Measurements from ENCODE around the gene ZNF423. TPM values are rescaled to one million over a fixed set of nuclear protein-coding genes. Genes with fewer than 3 reads are reported as not detected.

Gene ZNF423
- total and polyA plus RNA-seq, 2 of the 13 experiments (the other 11 are each of a cell fraction or from before 2014, with no cell fraction given) = 0.07 to 0.31 TPM

DNA sequence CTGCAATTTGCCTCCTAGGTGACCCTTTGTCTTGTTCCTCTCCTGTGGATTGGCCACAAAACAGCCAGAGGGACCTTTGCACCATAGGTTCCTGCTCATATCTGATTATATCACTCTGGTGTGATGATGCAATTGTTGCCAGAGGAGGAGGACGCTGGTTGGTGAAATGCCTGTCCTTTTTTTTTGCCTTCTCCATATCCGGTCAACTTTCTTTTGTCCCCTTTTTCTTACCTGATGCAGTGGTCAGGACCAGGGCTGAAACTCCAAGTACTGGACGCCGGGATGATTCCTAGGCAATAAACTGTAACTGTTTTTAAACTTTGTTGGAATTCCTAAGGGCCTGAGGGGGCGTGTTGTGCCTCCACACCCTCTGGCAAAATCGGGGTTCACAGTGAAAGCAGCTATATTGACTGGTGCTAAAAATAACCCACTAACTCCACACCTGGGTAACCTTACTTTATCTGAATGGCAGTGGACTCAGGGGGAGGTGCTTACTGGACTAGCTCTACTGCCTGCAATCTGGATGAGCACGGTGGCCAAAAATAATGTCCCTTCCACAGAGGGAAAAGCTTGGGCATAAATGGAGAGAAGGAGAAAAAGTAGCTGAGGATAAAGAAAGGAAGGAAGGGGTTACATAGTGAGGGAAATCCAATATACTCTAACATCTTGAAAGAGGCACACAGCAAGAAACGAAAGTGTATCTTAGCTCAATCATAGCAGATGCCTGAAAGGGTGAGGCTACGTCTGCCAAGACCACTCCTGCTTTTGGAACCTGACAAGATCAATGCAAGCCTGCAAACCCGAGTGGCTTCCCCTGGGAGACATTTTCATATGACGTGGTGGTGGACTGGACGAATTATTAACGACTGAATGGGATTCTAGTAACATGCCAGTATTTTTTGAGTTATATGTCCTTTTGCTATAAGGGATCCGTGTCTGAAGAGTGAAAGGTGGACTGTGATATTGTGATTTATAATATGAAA, 28.4 kb upstream of the ZNF423 start (continued):
- peak; percentile 55 for TF ChIP-seq ZEB1 (IDR thresholded peaks at IDR 0.05; ENCODE audit: insufficient replicate concordance, low read depth)
- no peak for TF ChIP-seq REXO4 (CRISPR knock-in tag; IDR thresholded peaks at IDR 0.05; ENCODE audit: borderline replicate concordance)
- TF ChIP-seq TAF15 (IDR thresholded peaks at IDR 0.05; ENCODE audit: low read depth, low read length, poor library complexity, severe bottlenecking) = no peak
- TF ChIP-seq ZNF136 (CRISPR knock-in tag; IDR thresholded peaks at IDR 0.05; ENCODE audit: low read depth) = no peak
- no peak for TF ChIP-seq HES4 (CRISPR knock-in tag; IDR thresholded peaks at IDR 0.05; ENCODE audit: borderline replicate concordance)
- TF ChIP-seq ZNF724P (CRISPR knock-in tag; IDR thresholded peaks at IDR 0.05; ENCODE audit: borderline replicate concordance) = no peak
- TF ChIP-seq PAWR (CRISPR knock-in tag; IDR thresholded peaks at IDR 0.05; ENCODE audit: borderline replicate concordance) = no peak
- no peak for TF ChIP-seq ZNF780A (CRISPR knock-in tag; IDR thresholded peaks at IDR 0.05)
- no peak for TF ChIP-seq ZNF260 (CRISPR knock-in tag; IDR thresholded peaks at IDR 0.05; ENCODE audit: borderline replicate concordance, low read depth)
- TF ChIP-seq ZBTB7A (CRISPR knock-in tag; IDR thresholded peaks at IDR 0.05) = no peak
- TF ChIP-seq ZNF883 (CRISPR knock-in tag; IDR thresholded peaks at IDR 0.05; ENCODE audit: not compliant biosample characterization) = no peak
- TF ChIP-seq GATAD1 (CRISPR knock-in tag; IDR thresholded peaks at IDR 0.05) = no peak
- TF ChIP-seq, protein P1, sequence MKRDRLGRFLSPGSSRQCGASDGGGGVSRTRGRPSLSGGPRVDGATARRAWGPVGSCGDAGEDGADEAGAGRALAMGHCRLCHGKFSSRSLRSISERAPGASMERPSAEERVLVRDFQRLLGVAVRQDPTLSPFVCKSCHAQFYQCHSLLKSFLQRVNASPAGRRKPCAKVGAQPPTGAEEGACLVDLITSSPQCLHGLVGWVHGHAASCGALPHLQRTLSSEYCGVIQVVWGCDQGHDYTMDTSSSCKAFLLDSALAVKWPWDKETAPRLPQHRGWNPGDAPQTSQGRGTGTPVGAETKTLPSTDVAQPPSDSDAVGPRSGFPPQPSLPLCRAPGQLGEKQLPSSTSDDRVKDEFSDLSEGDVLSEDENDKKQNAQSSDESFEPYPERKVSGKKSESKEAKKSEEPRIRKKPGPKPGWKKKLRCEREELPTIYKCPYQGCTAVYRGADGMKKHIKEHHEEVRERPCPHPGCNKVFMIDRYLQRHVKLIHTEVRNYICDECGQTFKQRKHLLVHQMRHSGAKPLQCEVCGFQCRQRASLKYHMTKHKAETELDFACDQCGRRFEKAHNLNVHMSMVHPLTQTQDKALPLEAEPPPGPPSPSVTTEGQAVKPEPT (CRISPR knock-in tag; IDR thresholded peaks at IDR 0.05; ENCODE audit: low read depth) = no peak
- TF ChIP-seq MEIS2 (CRISPR knock-in tag; IDR thresholded peaks at IDR 0.05) = no peak
- no peak for TF ChIP-seq ZNF558 (CRISPR knock-in tag; IDR thresholded peaks at IDR 0.05; ENCODE audit: borderline replicate concordance)
- TF ChIP-seq, protein P2, sequence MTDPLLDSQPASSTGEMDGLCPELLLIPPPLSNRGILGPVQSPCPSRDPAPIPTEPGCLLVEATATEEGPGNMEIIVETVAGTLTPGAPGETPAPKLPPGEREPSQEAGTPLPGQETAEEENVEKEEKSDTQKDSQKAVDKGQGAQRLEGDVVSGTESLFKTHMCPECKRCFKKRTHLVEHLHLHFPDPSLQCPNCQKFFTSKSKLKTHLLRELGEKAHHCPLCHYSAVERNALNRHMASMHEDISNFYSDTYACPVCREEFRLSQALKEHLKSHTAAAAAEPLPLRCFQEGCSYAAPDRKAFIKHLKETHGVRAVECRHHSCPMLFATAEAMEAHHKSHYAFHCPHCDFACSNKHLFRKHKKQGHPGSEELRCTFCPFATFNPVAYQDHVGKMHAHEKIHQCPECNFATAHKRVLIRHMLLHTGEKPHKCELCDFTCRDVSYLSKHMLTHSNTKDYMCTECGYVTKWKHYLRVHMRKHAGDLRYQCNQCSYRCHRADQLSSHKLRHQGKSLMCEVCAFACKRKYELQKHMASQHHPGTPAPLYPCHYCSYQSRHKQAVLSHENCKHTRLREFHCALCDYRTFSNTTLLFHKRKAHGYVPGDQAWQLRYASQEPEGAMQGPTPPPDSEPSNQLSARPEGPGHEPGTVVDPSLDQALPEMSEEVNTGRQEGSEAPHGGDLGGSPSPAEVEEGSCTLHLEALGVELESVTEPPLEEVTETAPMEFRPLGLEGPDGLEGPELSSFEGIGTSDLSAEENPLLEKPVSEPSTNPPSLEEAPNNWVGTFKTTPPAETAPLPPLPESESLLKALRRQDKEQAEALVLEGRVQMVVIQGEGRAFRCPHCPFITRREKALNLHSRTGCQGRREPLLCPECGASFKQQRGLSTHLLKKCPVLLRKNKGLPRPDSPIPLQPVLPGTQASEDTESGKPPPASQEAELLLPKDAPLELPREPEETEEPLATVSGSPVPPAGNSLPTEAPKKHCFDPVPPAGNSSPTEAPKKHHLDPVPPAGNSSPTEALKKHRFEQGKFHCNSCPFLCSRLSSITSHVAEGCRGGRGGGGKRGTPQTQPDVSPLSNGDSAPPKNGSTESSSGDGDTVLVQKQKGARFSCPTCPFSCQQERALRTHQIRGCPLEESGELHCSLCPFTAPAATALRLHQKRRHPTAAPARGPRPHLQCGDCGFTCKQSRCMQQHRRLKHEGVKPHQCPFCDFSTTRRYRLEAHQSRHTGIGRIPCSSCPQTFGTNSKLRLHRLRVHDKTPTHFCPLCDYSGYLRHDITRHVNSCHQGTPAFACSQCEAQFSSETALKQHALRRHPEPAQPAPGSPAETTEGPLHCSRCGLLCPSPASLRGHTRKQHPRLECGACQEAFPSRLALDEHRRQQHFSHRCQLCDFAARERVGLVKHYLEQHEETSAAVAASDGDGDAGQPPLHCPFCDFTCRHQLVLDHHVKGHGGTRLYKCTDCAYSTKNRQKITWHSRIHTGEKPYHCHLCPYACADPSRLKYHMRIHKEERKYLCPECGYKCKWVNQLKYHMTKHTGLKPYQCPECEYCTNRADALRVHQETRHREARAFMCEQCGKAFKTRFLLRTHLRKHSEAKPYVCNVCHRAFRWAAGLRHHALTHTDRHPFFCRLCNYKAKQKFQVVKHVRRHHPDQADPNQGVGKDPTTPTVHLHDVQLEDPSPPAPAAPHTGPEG (CRISPR knock-in tag; IDR thresholded peaks at IDR 0.05) = no peak

Data from HepG2 (cell line).